Spleen (tissue), 7 donors: ENCODE data around the gene NR2F6.

Experiments used
- CTCF ChIP-seq, 11 experiments: fragments of 200-600 bp in 7 of 11; fragments of 450-650 bp in 4 of 11; sonication (generic) in 4 of 11; IDR thresholded peaks in 8 of 11; conservative IDR thresholded peaks in 3 of 11; 1 replicate in 7 of 11; 2 replicates in 4 of 11; pipeline versions ENCODE4 v1.4.0 to v1.8.0; 2016 to 2021; ENCODE audit warnings: antibody characterized with exemption in 11 of 11, inconsistent platforms in 4 of 11, mild to moderate bottlenecking in 1 of 11
- POLR2A ChIP-seq, 3 donors: fragments of 450-650 bp; IDR thresholded peaks; one replicate each; pipeline ENCODE4 v1.5.1; 2017; ENCODE audit warnings: antibody characterized with exemption in 3 of 3, mild to moderate bottlenecking in 1 of 3
- POLR2AphosphoS5 ChIP-seq, 3 donors: sonication (generic); formaldehyde crosslinking; IDR thresholded peaks; one replicate each; pipeline ENCODE4 v1.5.1; 2017; ENCODE audit warnings: antibody characterized with exemption in 3 of 3
- donor health status: DM: no; HTN: no; CAD: no; lungs with moderate emphysema.
- donor health status: DM: no; HTN: no; CAD: no.
- donor health status: DM: no; HTN: no; CAD: no.

- no peak for TF ChIP-seq CTCF (IDR thresholded peaks at IDR 0.05 in 8 of 11, conservative IDR thresholded peaks at IDR 0.05 in 3 of 11)
- TF ChIP-seq POLR2A (IDR thresholded peaks at IDR 0.05), result no peak
- TF ChIP-seq POLR2AphosphoS5 (IDR thresholded peaks at IDR 0.05), result no peak
Measured at GRCh38 chr19:17242431-17243208, 3.1 kb downstream of the NR2F6 start.
